Measurements from ENCODE around the gene PHKA2. TPM values are rescaled to one million over a fixed set of nuclear protein-coding genes. Genes with fewer than 3 reads are reported as not detected.

PHKA2 gene
- total RNA-seq, 1 experiment from 2014 or later = 43.0 TPM

DNA sequence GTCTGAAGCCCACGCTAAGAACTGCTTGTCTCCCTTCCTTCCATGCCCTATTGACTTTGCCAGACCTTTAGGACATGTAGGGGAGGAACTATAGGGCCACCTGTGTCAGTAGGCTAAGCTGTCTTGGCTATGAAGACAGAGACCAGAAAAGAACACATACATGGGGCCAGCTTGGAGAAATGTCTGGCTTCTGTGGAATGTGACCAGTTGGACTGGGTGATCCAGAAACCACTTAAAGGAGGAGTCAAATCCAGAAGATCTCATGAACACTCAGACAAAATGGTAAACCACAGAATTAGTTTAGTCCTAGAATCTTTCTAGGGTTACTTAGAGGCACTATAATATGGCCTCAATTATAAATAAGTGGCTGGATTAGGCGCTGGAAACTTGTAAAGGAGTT is 42.0 kb downstream of the PHKA2 start:
- no TSS peak for BruUV-seq (replicated peaks)
- no peaks in the 10 kb centered on the region for H3K9me3 ChIP-seq
- POLR2A ChIA-PET = no interaction called here
- H3K27me3 Mint-ChIP-seq (ENCODE audit: insufficient read depth, unreplicated experiment) = no peaks in the 10 kb centered on the region
- no peaks in the 10 kb centered on the region for H3K9me3 Mint-ChIP-seq (ENCODE audit: unreplicated experiment)
- H3K4me3 ChIP-seq (ENCODE audit: low read depth, low read length) = no peak overlapping the region
- peaks cover 31% of the 10 kb centered on the region for H3K36me3 Mint-ChIP-seq (ENCODE audit: insufficient read depth, unreplicated experiment)
- H3K4me1 Mint-ChIP-seq (ENCODE audit: low read depth, unreplicated experiment) = peaks cover 8% of the 10 kb centered on the region
- no peak overlapping the region for H3K4me3 Mint-ChIP-seq (ENCODE audit: unreplicated experiment)
- H3K36me3 ChIP-seq (ENCODE audit: control insufficient read depth, insufficient read depth, low read length) = no peaks in the 10 kb centered on the region; the same call in 1 of the 2 replicates
- no peaks in the 10 kb centered on the region for H3K27me3 ChIP-seq (replicated peaks; ENCODE audit: control insufficient read depth, insufficient read depth, low read length)
- no peaks in the 10 kb centered on the region; the same call in 1 of the 2 replicates for H3K4me1 ChIP-seq
- CTCF ChIA-PET = interaction anchor here (0.6 kb wide), 1 partner anchor 98 kb away, joined by 3 read pairs; no protein-coding TSS in a partner anchor
- TF ChIP-seq CTCF (IDR thresholded peaks at IDR 0.05; ENCODE audit: insufficient read depth in 1 of 2, low read depth in 1 of 2, low read length in 1 of 2, severe bottlenecking in 1 of 2, unreplicated experiment in 1 of 2) = no peak
- H3K27ac Mint-ChIP-seq (ENCODE audit: unreplicated experiment) = peak overlapping the region; percentile 72
- intact Hi-C loops (cut with micrococcal nuclease; ENCODE audit: unreplicated experiment) = no loop called here
- peak in 1 of 2 experiments; percentile 16 for DNase-seq

GRCh38 chrX:18938710-18939109 is 45.2 kb downstream of the PHKA2 start:
- Histone ChIP-seq H3K4me3 (ENCODE audit: low read depth, low read length) (no peak overlapping the region), H3K36me3 (ENCODE audit: control insufficient read depth, insufficient read depth, low read length) (no peaks in the 10 kb centered on the region; the same call in 1 of the 2 replicates), H3K9me3 (no peaks in the 10 kb centered on the region), H3K27me3 (replicated peaks; ENCODE audit: control insufficient read depth, insufficient read depth, low read length) (no peaks in the 10 kb centered on the region), H3K4me1 (no peaks in the 10 kb centered on the region; the same call in 1 of the 2 replicates)
- no peak overlapping the region for H3K4me3 Mint-ChIP-seq (ENCODE audit: unreplicated experiment)
- no peak for DNase-seq
- H3K27me3 Mint-ChIP-seq (ENCODE audit: insufficient read depth, unreplicated experiment) = no peaks in the 10 kb centered on the region
- no peaks in the 10 kb centered on the region for H3K9me3 Mint-ChIP-seq (ENCODE audit: unreplicated experiment)
- peaks cover 38% of the 10 kb centered on the region for H3K36me3 Mint-ChIP-seq (ENCODE audit: insufficient read depth, unreplicated experiment)
- no peak overlapping the region for H3K27ac Mint-ChIP-seq (ENCODE audit: unreplicated experiment)
- peaks cover 8% of the 10 kb centered on the region for H3K4me1 Mint-ChIP-seq (ENCODE audit: low read depth, unreplicated experiment)
- POLR2A ChIA-PET = no interaction called here
- intact Hi-C loops (cut with micrococcal nuclease; ENCODE audit: unreplicated experiment) = no loop called here
- no TSS peak for BruUV-seq (replicated peaks)
- CTCF ChIA-PET = no interaction called here
- TF ChIP-seq CTCF (IDR thresholded peaks at IDR 0.05; ENCODE audit: insufficient read depth in 1 of 2, low read depth in 1 of 2, low read length in 1 of 2, severe bottlenecking in 1 of 2, unreplicated experiment in 1 of 2) = no peak

- H3K27ac Mint-ChIP-seq (ENCODE audit: unreplicated experiment) = no peak overlapping the region
- POLR2A ChIA-PET = no interaction called here
- no peak for TF ChIP-seq CTCF (IDR thresholded peaks at IDR 0.05; ENCODE audit: insufficient read depth in 1 of 2, low read depth in 1 of 2, low read length in 1 of 2, severe bottlenecking in 1 of 2, unreplicated experiment in 1 of 2)
- no peak for DNase-seq
- no peaks in the 10 kb centered on the region for H3K27me3 ChIP-seq (replicated peaks; ENCODE audit: control insufficient read depth, insufficient read depth, low read length)
- H3K4me1 ChIP-seq = no peaks in the 10 kb centered on the region; the same call in 1 of the 2 replicates
- peaks cover 7% of the 10 kb centered on the region for H3K4me1 Mint-ChIP-seq (ENCODE audit: low read depth, unreplicated experiment)
- no peaks in the 10 kb centered on the region for H3K27me3 Mint-ChIP-seq (ENCODE audit: insufficient read depth, unreplicated experiment)
- H3K9me3 Mint-ChIP-seq (ENCODE audit: unreplicated experiment) = no peaks in the 10 kb centered on the region
- peaks cover 29% of the 10 kb centered on the region for H3K36me3 Mint-ChIP-seq (ENCODE audit: insufficient read depth, unreplicated experiment)
- CTCF ChIA-PET = interaction anchor here (0.7 kb wide), 1 partner anchor 180 kb away, joined by 4 read pairs; no protein-coding TSS in a partner anchor
- no peak overlapping the region for H3K4me3 Mint-ChIP-seq (ENCODE audit: unreplicated experiment)
- H3K9me3 ChIP-seq = no peaks in the 10 kb centered on the region
- no peak overlapping the region for H3K4me3 ChIP-seq (ENCODE audit: low read depth, low read length)
- H3K36me3 ChIP-seq (ENCODE audit: control insufficient read depth, insufficient read depth, low read length) = no peaks in the 10 kb centered on the region; the same call in 1 of the 2 replicates
- BruUV-seq (replicated peaks) = no TSS peak
- intact Hi-C loops (cut with micrococcal nuclease; ENCODE audit: unreplicated experiment) = no loop called here
These were observed 46.7 kb downstream of the PHKA2 start for GRCh38 chrX:18937173-18937572.
